AG04450 (cell line): ENCODE measurements around the gene ARL15. TPM values are rescaled to one million over a fixed set of nuclear protein-coding genes. Genes with fewer than 3 reads are reported as not detected.

Experiments used
- CTCF ChIA-PET: fragments of 300-600, 350-600 bp; formaldehyde crosslinking; extraction: SDS; loops from one replicate; lab custom pipeline; 2022; ENCODE audit warnings: antibody characterized with exemption, inconsistent platforms; lab: Charles Lee
- POLR2A ChIA-PET: fragments of 350-600 bp; formaldehyde crosslinking; extraction: SDS; loops from one replicate; lab custom pipeline; 2021; ENCODE audit warnings: antibody characterized with exemption, inconsistent platforms; lab: Yijun Ruan, JAX
- DNase-seq: peaks from one replicate; pipeline ENCODE4 v3.0.0-alpha.2; 2011; ENCODE audit warnings: low read depth, low spot score
- H3K27ac ChIP-seq: one replicate; pipeline ENCODE4 v1.5.1; 2012; ENCODE audit warnings: low read depth, low read length, control low read depth
- H3K27me3 ChIP-seq: one replicate; pipeline ENCODE4 v1.6.0; 2012; ENCODE audit warnings: low read length; ENCODE audit not compliant: control insufficient read depth, insufficient read depth
- H3K4me3 ChIP-seq: 2 replicates; pipeline ENCODE4 v1.5.1; 2011; ENCODE audit warnings: mild to moderate bottlenecking, low read depth, low read length, control low read depth
- H3K9me3 ChIP-seq: 2 replicates; pipeline ENCODE4 v1.5.1; 2012; ENCODE audit warnings: low read length; ENCODE audit not compliant: control insufficient read depth, insufficient read depth
- CTCF ChIP-seq: IDR thresholded peaks from 2 replicates; pipeline ENCODE4 v1.5.1; 2011; ENCODE audit warnings: low read depth, low read length, control low read depth, inconsistent platforms
- polyA plus RNA-seq: library from polyadenylated mRNA; depleted of rRNA; stranded (reverse); fragments of >200 nt; gene quantifications from 2 replicates; pipeline ENCODE4 v1.2.3, GENCODE V29; 2011

Gene ARL15
- polyA plus RNA-seq, 1 experiment, result 16.0 TPM

- ChIA-PET CTCF (interaction anchor here (0.6 to 2.1 kb wide), 3 partner anchors 79 to 95 kb away, joined by 3 to 5 read pairs (median 3); no protein-coding TSS in a partner anchor), POLR2A (no interaction called here)
Measured at GRCh38 chr5:54324651-54325271, 14.4 kb upstream of the ARL15 start.

GRCh38 chr5:54323495-54323894, 13.1 kb upstream of the ARL15 start:
- H3K4me3 ChIP-seq, result no peak overlapping the region
- TF ChIP-seq CTCF, result no peak
- peaks cover 2% of the 10 kb centered on the region for H3K27me3 ChIP-seq
- no peak for DNase-seq
- CTCF ChIA-PET, result interaction anchor here (1.0 kb wide), 2 partner anchors 79 to 96 kb away, joined by 3 to 4 read pairs; no protein-coding TSS in a partner anchor
- H3K27ac ChIP-seq, result no peak overlapping the region
- POLR2A ChIA-PET, result interaction anchor here (1.8 kb wide), 1 partner anchor 13 kb away, joined by 5 read pairs; the partner anchor contains the start of gene ARL15
- no peaks in the 10 kb centered on the region for H3K9me3 ChIP-seq

More at GRCh38 chr5:54324651-54325271, 14.4 kb upstream of the ARL15 start:
- no peak overlapping the region for H3K27ac ChIP-seq
- no peak for DNase-seq
- no peaks in the 10 kb centered on the region for H3K9me3 ChIP-seq
- H3K27me3 ChIP-seq, result no peaks in the 10 kb centered on the region
- no peak overlapping the region for H3K4me3 ChIP-seq
- TF ChIP-seq CTCF, result no peak

DNA sequence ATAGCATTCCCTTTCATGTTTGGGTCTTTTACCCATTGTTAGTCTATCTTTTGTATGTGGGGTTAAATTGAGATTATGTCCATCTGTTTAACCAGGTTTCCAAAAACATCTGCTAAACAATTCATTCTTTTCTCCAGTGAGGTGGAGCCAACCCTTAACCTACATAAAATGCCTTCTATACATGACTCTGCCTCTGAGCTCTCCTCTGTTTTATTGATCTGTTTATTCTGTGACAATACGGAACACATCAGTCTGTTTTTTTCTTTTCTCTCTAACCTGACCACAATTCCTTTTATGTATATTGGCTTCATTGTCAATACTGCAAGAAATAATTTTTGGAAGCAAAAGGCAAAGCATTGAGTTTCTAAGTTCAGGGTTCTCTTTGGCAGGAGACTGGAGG, 9.9 kb upstream of the ARL15 start:
- no peak for DNase-seq
- POLR2A ChIA-PET, result no interaction called here

GRCh38 chr5:54317511-54318260, 7.3 kb upstream of the ARL15 start:
- Histone ChIP-seq H3K9me3 (no peaks in the 10 kb centered on the region), H3K27me3 (peaks cover 5% of the 10 kb centered on the region), H3K27ac (no peak overlapping the region), H3K4me3 (no peak overlapping the region)
- CTCF ChIA-PET, result interaction anchor here (1.2 to 1.4 kb wide), 2 partner anchors 102 to 172 kb away, joined by 3 read pairs; no protein-coding TSS in a partner anchor
- POLR2A ChIA-PET, result interaction anchor here (0.8 kb wide), 1 partner anchor 12 kb away, joined by 4 read pairs; no protein-coding TSS in a partner anchor
- no peak for DNase-seq
- no peak for TF ChIP-seq CTCF

More for the DNA sequence above, 9.9 kb upstream of the ARL15 start:
- CTCF ChIA-PET, result no interaction called here
- no peak overlapping the region for H3K27ac ChIP-seq
- H3K4me3 ChIP-seq, result no peak overlapping the region
- no peaks in the 10 kb centered on the region for H3K9me3 ChIP-seq
- TF ChIP-seq CTCF, result no peak
- peaks cover 2% of the 10 kb centered on the region for H3K27me3 ChIP-seq
